ENCODE data around the gene RAB6B. TPM values are rescaled to one million over a fixed set of nuclear protein-coding genes. Genes with fewer than 3 reads are reported as not detected.

The RAB6B gene
- total RNA-seq, 1 donor from 2014 or later, result 0.61 TPM

GRCh38 chr3:133896002-133896761 lies 500 bp upstream of the RAB6B start:
- intact Hi-C loops (cut with micrococcal nuclease), result no loop called here

GRCh38 chr3:133894353-133895207 lies 1.1 kb downstream of the RAB6B start:
- intact Hi-C loops (cut with micrococcal nuclease), result no loop called here

- intact Hi-C loops (cut with micrococcal nuclease), result no loop called here
These were observed 1.9 kb downstream of the RAB6B start for GRCh38 chr3:133893683-133894352.

DNA sequence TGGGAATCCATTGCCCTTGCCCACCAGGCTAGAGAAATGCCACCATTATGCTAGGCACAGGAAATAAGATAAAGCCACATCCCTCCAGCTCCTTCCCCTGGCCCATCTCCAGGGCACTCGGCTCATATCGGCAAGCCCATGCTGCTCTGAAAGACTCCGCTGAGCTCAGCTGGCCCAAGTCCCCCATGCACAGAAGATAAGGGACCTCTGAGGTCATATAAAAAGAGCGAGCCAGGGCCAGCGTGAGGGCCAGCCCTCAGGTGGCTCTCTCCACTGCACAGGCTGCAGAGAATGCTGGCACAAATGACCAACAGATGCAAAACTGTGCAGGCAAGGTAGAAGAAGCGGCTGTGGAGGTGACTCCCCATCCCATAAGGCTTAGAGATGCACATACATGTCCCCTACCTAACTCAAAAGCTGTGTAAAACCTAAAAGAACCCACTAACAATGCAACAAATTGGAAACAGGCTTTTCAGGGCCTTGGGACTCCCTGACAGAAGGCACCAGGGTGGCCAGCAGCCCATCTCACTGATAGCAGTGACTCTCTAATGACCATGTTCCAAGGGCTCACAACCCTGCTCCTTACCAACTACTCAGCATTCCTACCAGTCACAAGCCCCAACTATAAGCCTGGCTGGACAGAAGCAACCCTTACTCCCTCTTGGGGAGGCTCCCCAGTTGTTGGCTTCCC lies 3.0 kb downstream of the RAB6B start:
- intact Hi-C loops (cut with micrococcal nuclease), result no loop called here

DNA sequence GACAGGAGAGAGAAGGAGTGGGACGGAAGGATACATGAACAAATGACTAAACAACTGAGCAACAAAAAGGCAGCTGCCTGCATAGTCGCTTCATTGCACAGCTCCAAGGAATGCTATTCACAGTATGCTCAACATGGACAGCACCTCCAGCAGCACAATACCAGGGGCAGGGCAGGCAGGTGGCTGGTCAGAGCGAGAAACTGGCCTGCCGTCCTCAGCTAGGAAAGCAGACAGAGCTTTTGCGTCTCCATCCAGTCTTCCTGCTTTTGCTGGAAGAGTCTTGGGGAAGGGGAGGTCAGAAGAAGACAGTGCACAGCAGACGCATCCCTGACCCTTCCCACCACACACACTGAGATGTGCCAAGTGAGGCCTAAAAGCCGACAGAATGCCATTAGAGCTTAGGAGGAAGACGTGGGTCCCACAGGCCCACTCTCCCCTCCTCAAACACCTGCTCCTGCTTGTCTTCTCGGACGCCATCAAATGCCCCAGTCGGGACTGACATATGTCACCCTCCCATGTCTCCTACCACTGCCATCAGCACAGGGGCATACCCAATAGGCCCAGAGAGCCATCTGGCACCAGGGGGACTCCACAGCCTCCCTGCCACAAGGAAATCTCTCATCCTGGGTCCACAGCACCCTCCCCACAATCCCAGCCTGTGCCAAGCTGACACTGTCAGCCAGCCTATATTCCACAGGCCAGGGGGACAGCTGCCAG lies 3.9 kb downstream of the RAB6B start:
- intact Hi-C loops (cut with micrococcal nuclease), result no loop called here

DNA sequence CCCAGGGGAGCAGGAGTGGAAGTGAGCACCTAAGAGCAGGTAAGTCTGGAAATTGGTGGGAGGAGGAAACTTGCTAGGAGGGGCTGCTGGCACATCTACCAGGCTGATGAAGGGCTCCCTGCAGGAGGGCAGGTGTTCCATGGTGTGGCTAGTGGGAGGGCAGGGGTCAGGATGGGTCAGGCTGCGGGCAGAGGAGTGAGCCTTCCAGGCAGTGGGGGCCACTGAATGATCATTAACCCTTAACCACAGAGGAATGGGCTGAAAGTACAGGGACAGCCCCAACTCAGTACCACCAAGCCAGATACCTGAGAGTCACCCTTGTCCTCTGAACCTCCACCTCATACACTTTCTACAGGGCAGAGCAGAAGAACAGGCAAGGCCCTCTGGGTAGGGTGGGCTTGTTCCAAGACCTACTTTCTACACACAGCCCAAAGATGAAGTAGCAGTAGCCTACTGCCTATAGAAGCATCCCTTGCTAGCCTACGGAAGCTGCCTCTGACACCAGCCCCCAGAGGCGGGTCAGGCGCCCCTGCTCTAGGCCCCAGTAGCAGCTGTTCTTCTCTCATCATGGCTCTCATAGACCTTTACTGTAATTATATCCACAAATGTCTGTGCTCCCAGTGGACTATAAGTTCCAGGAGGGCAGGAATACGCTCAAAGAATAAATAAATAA lies 4.6 kb downstream of the RAB6B start:
- intact Hi-C loops (cut with micrococcal nuclease), result no loop called here

DNA sequence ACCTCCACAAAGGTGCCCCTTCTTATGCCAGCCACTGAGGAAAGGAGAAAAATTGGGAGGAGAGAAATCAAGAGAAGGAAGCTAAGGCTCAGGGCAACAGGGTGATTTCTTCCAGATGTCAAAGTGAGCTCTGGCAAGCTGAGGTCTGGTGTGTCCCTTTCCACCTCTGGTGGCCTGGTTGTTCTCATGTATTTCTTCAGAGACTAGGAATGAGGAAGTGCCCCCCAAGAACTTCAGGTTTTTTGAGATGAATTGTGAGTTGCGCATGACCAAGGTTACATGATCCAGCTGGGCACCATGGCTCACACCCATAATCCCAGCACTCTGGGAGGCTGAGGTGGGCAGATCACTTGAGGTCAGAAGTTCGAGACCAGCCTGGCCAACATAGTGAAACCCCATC lies 5.6 kb downstream of the RAB6B start:
- intact Hi-C loops (cut with micrococcal nuclease), result no loop called here

- intact Hi-C loops (cut with micrococcal nuclease), result no loop called here
These were observed 6.8 kb downstream of the RAB6B start for GRCh38 chr3:133888726-133889340.

DNA sequence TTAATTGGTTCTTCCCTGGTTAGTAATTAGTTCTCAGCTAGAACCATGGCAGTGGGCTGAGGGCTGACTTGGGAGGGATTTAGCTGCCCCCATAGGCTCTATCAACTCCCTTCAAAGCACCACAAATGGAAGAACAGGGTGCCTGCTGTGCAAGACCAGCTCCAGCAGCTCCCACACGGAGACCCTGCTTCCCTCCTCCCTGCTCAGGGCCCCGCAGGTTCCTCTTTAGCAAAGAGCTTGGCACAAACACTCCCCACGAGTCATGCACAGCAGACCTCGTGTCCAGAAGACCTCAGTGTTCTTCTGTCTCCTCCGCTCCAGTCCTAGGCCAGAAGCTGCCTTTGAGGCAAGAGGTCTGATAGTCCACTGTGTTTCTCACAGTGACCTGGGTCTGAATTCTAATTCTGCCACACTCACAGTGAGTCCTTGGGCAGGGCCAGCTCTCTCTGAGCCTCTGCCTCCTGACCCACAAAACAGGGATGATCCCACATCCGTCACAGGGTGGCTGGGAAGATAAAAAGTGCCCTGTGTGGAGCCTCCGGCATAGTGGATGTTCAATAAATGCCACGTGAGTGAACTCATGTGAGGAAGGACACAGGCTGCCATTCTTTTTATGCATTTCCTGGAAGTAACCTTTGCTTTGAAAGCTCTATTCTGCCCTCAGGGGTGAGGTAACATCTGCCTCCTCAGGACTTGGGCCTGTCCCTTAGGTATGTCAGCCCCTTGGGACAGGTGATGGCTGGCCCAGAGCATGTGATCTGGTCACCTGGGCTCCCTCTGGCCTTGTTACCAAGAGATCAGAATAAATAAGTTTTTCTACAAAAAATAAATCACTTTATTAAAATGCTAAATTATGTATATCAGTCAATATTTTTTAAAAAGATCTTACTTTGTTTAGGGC lies 7.6 kb downstream of the RAB6B start:
- intact Hi-C loops (cut with micrococcal nuclease), result no loop called here

DNA sequence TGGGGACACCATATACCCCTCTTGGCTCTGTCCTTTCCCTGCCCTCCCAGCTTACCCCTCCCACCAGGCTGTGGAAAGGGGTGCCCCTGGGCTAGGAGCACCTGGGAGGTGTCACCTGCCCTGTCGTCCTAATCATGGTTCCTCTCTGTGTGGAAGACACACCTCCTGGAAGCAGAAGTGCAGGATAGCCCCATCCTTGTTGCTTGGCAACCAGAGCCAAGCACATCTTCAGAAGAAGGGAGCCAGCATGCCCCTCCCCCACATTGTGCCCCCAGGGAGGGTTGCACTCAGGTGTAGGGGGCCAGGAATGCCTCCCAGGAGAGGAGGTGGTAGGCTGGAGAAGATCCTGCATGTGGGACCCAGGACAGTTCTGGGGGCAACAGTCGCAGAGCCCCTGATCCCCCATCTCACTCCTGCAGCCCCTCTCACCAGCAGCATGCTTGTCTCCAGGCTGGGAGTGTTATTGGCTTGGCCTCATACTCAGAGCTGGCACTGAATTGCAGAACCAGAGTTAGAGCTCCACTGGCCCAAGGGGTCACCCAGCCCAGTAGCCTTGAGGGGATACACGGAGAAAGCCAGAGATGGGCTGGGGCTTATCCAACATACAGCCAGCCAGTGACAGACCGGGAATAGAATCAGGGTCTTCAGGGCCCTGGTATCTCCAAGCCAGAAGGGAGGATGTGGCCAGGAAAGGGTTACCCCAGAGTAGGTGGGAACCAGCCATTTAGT lies 8.4 kb downstream of the RAB6B start:
- intact Hi-C loops (cut with micrococcal nuclease), result no loop called here

DNA sequence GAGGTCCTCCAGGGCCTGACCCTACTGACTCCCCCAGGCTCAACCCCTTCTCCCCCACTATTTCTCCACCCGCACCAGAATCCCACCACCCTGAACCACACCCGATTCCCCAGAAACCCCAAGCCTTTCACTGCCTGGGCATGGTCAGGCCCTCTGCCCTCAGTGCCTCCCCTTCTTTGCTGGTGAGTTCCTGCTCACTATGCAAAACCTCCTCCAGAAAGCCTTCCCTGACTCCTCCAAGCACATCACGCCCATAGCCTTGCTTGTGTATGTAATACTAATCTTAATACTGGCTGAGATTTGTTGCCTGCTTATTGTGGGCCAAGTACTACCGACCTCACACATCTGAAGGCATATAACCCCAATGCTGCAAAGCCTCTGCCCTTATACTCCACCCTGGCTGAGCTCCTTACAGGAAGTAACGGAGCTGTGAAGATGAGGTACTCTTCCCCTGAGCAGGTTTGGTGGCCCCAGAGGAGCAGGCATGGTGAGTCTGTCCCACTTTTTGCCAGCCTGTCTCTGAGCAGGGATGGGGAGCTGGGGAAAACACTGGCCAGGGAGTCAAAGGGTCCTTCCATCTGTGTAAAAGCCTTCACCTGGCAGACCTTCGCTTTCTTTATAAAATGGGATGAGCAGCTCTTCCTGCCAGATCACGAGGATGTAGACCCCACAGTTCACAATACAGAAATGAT lies 9.5 kb downstream of the RAB6B start:
- intact Hi-C loops (cut with micrococcal nuclease), result no loop called here

GRCh38 chr3:133884887-133885711 lies 10.6 kb downstream of the RAB6B start:
- intact Hi-C loops (cut with micrococcal nuclease), result no loop called here

DNA sequence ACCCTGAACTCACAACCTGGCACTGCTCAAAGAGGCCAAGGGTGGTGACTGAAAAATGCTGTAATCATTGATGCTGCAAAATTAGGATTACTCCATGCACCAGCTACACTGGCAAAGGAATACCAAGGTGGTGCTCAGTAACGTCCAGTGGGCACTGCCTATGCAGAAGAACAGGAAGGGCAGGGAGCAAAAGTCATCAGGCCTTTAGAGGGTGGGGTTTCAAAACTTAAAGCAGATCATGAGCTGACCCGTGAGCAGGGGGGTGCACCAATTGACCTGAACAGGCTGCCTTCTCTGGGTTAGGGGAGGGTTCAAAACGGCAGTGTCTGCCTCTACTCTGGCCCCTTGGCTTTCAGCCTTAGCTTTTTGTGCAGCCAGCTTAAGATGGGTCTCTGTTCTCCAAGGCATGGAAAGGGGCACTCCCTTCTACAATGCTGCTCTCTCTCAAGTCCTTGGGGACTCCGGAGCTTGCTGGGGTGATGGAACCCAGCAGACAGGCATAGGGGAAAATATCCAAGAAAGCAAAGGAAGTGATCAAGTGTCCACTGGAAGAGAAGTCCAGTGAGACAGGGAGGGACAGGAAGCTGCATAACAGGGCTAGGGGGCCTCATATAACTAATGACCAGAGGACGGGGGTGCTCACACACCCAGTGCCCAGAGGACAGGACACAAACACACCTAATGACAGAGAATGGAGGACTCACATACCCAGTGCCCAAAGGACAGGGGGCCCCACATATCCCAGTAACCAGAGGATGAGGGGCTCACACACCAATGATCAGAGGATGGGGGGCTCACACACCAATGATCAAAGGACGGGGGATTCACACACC lies 11.4 kb downstream of the RAB6B start:
- intact Hi-C loops (cut with micrococcal nuclease), result no loop called here

- intact Hi-C loops (cut with micrococcal nuclease), result no loop called here
These were observed 12.0 kb downstream of the RAB6B start for GRCh38 chr3:133883641-133884040.

- intact Hi-C loops (cut with micrococcal nuclease), result no loop called here
These were observed 12.6 kb downstream of the RAB6B start for GRCh38 chr3:133882986-133883586.
